ENCODE data around the gene HUNK. TPM values are rescaled to one million over a fixed set of nuclear protein-coding genes. Genes with fewer than 3 reads are reported as not detected.

Gene HUNK
- total RNA-seq, 4 donors from 2014 or later, result 0.22 to 1.2 (median 0.36) TPM

DNA sequence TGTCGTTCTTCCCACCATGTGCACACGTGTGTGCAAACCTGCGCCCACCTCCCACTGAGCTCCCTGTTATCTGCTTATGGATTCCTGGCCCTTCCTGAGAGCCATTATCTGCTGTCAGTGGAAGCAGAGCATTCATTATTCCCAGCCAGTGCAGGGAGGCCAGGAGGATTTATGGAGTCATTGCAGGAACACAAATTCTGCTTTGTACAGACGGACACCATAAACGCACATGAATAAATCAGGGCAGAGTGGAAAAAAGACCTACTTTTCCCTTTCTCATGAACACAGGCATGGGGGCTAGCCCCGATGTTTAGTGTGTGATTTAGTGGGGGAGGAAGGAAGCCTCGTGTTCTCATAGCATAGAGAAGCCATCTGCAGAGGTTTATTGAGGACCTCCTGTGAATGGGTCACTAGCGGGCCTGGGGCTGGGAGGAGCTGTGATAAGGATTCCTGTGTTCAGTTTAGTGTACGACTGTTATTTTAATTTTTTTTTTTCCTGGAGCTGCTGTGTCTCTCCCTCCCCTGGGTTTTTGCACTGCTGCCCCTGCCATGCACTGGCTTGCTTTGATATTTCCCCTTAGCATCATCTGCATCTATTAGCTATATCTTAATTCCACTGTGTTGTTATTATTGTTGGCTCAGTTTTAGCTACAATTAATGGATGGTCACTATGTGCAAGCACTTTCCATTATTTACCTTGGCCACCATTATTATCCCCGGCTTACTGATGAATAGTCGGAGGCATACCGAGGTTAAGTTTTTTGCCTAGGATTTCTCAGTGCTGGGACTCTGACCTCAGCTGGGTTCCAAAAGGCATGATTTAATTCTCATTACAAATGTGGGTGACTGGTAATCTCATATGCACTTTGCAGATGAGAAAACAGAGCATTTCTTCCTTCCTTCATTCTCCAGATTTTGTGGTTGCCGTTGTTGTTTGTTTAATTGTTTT, 33.0 kb downstream of the HUNK start:
- 63 to 77% methylated on average over 13 of the region's 13 CpGs for WGBS, 2 donors
- Histone ChIP-seq H3K27me3 (no peaks in the 10 kb centered on the region), H3K27ac (no peak overlapping the region), H3K36me3 (no peaks in the 10 kb centered on the region), H3K4me1 (peaks cover 0 to 12% of the 10 kb centered on the region in 2 donors), H3K9me3 (no peaks in the 10 kb centered on the region), H3K4me3 (replicated peaks in 1 of 3) (no peak overlapping the region)
- TF ChIP-seq, protein P1, sequence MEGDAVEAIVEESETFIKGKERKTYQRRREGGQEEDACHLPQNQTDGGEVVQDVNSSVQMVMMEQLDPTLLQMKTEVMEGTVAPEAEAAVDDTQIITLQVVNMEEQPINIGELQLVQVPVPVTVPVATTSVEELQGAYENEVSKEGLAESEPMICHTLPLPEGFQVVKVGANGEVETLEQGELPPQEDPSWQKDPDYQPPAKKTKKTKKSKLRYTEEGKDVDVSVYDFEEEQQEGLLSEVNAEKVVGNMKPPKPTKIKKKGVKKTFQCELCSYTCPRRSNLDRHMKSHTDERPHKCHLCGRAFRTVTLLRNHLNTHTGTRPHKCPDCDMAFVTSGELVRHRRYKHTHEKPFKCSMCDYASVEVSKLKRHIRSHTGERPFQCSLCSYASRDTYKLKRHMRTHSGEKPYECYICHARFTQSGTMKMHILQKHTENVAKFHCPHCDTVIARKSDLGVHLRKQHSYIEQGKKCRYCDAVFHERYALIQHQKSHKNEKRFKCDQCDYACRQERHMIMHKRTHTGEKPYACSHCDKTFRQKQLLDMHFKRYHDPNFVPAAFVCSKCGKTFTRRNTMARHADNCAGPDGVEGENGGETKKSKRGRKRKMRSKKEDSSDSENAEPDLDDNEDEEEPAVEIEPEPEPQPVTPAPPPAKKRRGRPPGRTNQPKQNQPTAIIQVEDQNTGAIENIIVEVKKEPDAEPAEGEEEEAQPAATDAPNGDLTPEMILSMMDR (IDR thresholded peaks at IDR 0.05), result no peak
- no peak for TF ChIP-seq POLR2A (IDR thresholded peaks at IDR 0.05)
- intact Hi-C loops (cut with DNase I), result no loop called here
- no peak for DNase-seq

DNA sequence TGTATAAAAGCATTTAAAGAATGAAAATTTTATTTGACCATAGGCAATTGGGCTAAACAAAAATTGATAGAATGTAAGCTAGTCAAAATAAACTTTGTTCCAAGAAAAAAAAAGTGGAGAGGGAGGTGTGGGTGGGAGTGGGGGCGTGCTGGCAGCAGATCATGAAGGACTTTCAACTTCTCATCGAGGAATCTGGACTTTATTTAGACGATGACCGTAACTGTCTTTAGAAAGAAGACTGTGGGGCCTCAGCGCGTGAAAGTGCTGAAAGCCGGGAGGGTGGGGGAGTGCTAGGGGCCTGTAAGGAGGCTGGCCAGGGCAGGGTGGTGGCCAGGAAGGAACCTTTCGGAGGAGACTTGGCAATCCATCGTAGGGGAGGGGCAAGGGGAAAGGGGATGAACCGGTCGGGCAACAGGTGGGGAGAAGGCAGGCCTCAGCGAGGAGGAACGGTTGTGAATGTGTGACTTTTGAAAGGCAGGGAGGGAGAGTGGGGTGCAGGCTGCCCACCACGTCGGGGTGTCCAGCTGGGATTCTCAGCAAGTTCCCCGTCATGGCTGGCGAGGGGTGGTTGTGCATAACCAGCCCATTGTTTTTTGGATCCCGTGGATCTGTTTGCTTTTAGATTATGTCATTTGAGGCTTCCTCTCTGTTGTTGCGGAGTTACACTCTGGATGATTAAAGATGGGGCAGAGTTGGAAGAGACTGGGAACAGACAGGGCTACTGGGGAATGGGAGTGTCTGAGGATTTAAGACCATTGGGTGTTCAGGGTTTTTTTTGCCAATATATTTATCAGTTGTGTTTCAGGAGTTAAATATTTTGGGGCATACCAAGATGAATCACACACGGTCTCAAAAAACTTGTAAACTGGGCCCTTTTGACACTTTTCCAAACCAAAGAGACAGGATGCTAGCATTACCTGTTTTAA, 35.5 kb downstream of the HUNK start:
- Histone ChIP-seq H3K4me3 (replicated peaks in 1 of 3) (no peak overlapping the region), H3K9me3 (no peaks in the 10 kb centered on the region), H3K4me1 (peaks cover 0 to 12% of the 10 kb centered on the region in 2 donors), H3K27ac (no peak overlapping the region), H3K36me3 (no peaks in the 10 kb centered on the region), H3K27me3 (no peaks in the 10 kb centered on the region)
- 35 to 38% methylated on average over 20 of the region's 20 CpGs for WGBS, 2 donors
- DNase-seq, result peak; percentile 40 to 47
- TF ChIP-seq, protein P1 (IDR thresholded peaks at IDR 0.05), result no peak
- no peak for TF ChIP-seq POLR2A (IDR thresholded peaks at IDR 0.05)
- intact Hi-C loops (cut with DNase I), result no loop called here

DNA sequence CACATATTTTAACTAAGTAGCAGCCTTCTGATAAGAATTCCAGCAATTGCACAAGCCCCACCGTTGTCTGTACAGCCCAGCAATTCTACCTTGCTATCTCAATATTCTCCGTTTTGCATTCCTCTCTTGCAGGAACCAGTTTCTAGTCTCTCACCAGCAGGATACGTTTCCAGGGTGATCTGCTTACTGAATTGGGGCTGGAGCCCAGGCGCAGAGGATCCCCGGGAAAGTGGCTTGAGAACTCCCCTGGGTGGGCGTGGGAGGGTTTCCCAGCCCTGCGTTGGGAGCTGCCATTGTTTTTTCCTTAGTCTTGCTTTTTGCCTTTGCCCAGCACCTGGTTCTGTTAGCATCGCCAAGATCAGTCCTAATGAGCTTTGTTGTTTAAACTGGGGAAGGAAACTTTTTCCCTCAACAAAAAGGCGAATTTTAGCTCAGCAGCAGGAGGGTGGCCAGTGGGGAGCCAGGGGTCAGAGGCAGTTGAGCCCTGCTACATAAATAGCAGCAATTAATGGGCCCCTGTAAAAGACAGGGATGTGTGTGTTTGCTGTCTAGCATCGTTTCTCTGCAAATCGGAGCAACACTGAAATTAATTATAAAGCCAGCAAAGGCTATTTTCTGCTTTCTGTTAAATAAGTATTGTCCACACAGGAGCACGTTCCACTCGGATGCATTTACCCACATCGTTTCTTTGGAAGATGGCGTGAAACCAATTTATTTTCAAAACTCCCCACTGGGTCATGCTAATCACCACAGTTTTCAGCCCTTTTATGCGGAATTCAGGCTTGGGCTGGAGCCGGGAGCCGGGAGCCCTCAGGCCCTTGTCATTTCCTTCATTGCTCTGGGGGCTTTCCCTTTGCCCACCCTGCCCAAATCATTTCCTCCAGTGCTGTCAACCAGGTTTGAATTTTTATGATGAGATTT, 36.6 kb downstream of the HUNK start:
- intact Hi-C loops (cut with DNase I), result no loop called here
- Histone ChIP-seq H3K4me1 (peaks cover 0 to 12% of the 10 kb centered on the region in 2 donors), H3K27ac (no peak overlapping the region), H3K27me3 (no peaks in the 10 kb centered on the region), H3K9me3 (no peaks in the 10 kb centered on the region), H3K36me3 (no peaks in the 10 kb centered on the region), H3K4me3 (replicated peaks in 1 of 3) (no peak overlapping the region)
- DNase-seq, result no peak
- no peak for TF ChIP-seq POLR2A (IDR thresholded peaks at IDR 0.05)
- TF ChIP-seq, protein P1 (IDR thresholded peaks at IDR 0.05), result no peak
- 47 to 49% methylated on average over 17 to 18 of the region's 18 CpGs for WGBS, 2 donors

DNA sequence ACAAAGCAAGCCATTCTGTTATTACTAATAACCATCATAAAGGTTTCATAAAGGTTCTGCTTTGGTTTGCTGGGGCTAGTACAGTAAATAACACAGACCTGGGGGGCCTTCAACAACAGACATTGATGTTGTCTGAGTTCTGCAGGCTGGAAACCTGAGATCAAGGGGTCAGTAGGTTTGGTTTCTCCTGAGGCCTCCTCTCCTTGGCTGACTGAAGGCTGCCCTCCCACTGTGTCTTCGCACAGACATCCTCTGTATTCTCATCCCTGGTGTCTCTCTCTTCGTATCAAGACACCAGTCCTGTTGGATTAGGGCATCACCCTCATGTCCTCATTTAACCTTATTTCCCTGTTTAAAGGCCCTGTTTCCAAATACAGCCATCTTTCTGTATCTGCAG, 37.3 kb downstream of the HUNK start:
- no peaks in the 10 kb centered on the region for H3K9me3 ChIP-seq
- no peaks in the 10 kb centered on the region for H3K27me3 ChIP-seq
- peaks cover 0 to 15% of the 10 kb centered on the region in 2 donors for H3K4me1 ChIP-seq
- H3K36me3 ChIP-seq, result no peaks in the 10 kb centered on the region
- H3K27ac ChIP-seq, result no peak overlapping the region
- 92 to 93% methylated on average over 2 of the region's 2 CpGs for whole genome bisulfite sequencing, 2 donors
- TF ChIP-seq, protein P1 (IDR thresholded peaks at IDR 0.05), result no peak
- intact Hi-C loops (cut with DNase I), result no loop called here
- no peak overlapping the region for H3K4me3 ChIP-seq (replicated peaks in 1 of 3)
- DNase-seq, result no peak
